NCI-H2171 treated with DMSO at 0.1 percent for 48 hours (cell line): Measurements from ENCODE around the gene TRAK1.

Experiments
- DNase-seq: peaks from one replicate; lab custom pipeline; 2025; lab: John Stamatoyannopoulos, UW

The TRAK1 gene

GRCh38 chr3:42246091-42246490 is 154.9 kb downstream of the TRAK1 start:
- no peak for DNase-seq

GRCh38 chr3:42247576-42248027 is 156.4 kb downstream of the TRAK1 start:
- DNase-seq: peak; percentile 55

- no peak for DNase-seq
These were observed 159.6 kb downstream of the TRAK1 start for GRCh38 chr3:42250761-42251160.

- no peak for DNase-seq
These were observed 163.4 kb downstream of the TRAK1 start for GRCh38 chr3:42254566-42254965.

GRCh38 chr3:42256135-42256819 is 165.1 kb downstream of the TRAK1 start:
- DNase-seq: no peak

GRCh38 chr3:42257007-42257406 is 165.8 kb downstream of the TRAK1 start:
- peak; percentile 3 for DNase-seq

GRCh38 chr3:42262525-42262924 is 171.4 kb downstream of the TRAK1 start:
- DNase-seq: no peak

GRCh38 chr3:42263354-42264346 is 172.5 kb downstream of the TRAK1 start:
- DNase-seq: no peak

GRCh38 chr3:42264399-42265058 is 173.4 kb downstream of the TRAK1 start:
- DNase-seq: no peak

GRCh38 chr3:42265059-42265991 is 174.2 kb downstream of the TRAK1 start:
- DNase-seq: no peak

GRCh38 chr3:42266085-42266484 is 174.9 kb downstream of the TRAK1 start, which contains the start of gene CCK:
CCK (minus strand) TSS chr3:42266185; CDS start chr3:42263630, 2,555 bp downstream.
- no peak for DNase-seq

- no peak for DNase-seq
These were observed 176.7 kb downstream of the TRAK1 start for GRCh38 chr3:42267878-42268277.

GRCh38 chr3:42269647-42270046 is 178.5 kb downstream of the TRAK1 start:
- DNase-seq: peak; percentile 44

GRCh38 chr3:42270561-42270960 is 179.4 kb downstream of the TRAK1 start:
- DNase-seq: peak; percentile 92

GRCh38 chr3:42271786-42272185 is 180.6 kb downstream of the TRAK1 start:
- no peak for DNase-seq

GRCh38 chr3:42273361-42273760 is 182.2 kb downstream of the TRAK1 start:
- no peak for DNase-seq

- no peak for DNase-seq
These were observed 183.1 kb downstream of the TRAK1 start for GRCh38 chr3:42274266-42274665.

GRCh38 chr3:42275217-42275616 is 184.1 kb downstream of the TRAK1 start:
- no peak for DNase-seq
